ENCODE data around the gene AP1S3.

The AP1S3 gene

GRCh38 chr2:223731503-223731902 is 105.9 kb downstream of the AP1S3 start:
- TF ChIP-seq CTCF (IDR thresholded peaks at IDR 0.05; ENCODE audit: insufficient read depth, low read length, missing control alignments) = no peak
- ChIA-PET CTCF (interaction anchor here (1.0 kb wide), 1 partner anchor 67 kb away, joined by 3 read pairs; no protein-coding TSS in a partner anchor), POLR2A (no interaction called here)
- DNase-seq (ENCODE audit: low read depth, low spot score) = no peak
- H3K4me3 ChIP-seq (ENCODE audit: low read depth, low read length) = no peak overlapping the region

- no peak for TF ChIP-seq CTCF (IDR thresholded peaks at IDR 0.05; ENCODE audit: insufficient read depth, low read length, missing control alignments)
- ChIA-PET POLR2A (no interaction called here), CTCF (no interaction called here)
- no peak for DNase-seq (ENCODE audit: low read depth, low spot score)
- H3K4me3 ChIP-seq (ENCODE audit: low read depth, low read length) = no peak overlapping the region
Observed at GRCh38 chr2:223729781-223730180, 107.6 kb downstream of the AP1S3 start.

DNA sequence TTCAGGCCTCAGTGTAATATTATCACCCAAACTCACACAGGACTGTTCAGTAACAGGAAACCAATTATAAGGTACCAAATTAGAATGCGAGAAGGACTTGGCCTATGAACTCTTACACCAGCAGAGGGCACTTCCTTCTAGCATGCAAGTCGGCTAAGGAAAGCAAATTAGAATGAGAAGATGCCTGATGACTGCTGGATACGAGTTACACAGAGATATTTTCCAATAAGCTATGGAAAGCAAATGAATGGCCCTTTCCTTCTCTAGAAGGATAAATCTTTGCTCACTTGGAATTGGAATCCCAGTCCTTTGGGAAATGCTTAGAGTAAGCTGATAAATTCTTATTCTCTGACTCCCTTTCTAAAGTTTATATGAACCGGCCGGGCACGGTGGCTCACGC is 109.8 kb downstream of the AP1S3 start:
- ChIA-PET POLR2A (no interaction called here), CTCF (interaction anchor here (0.8 to 3.0 kb wide), 14 partner anchors 9 to 1038 kb away, joined by 3 to 25 read pairs (median 3); no protein-coding TSS in a partner anchor)
- H3K4me3 ChIP-seq (ENCODE audit: low read depth, low read length) = no peak overlapping the region
- TF ChIP-seq CTCF (IDR thresholded peaks at IDR 0.05; ENCODE audit: insufficient read depth, low read length, missing control alignments) = peak; percentile 66
- no peak for DNase-seq (ENCODE audit: low read depth, low spot score)

- CTCF ChIA-PET = interaction anchor here (0.6 to 3.0 kb wide), 15 partner anchors 8 to 1036 kb away, joined by 3 to 25 read pairs (median 3); no protein-coding TSS in a partner anchor
- TF ChIP-seq CTCF (IDR thresholded peaks at IDR 0.05; ENCODE audit: insufficient read depth, low read length, missing control alignments) = no peak
- no peak overlapping the region for H3K4me3 ChIP-seq (ENCODE audit: low read depth, low read length)
- POLR2A ChIA-PET = no interaction called here
- no peak for DNase-seq (ENCODE audit: low read depth, low spot score)
Observed at GRCh38 chr2:223725986-223726970, 111.1 kb downstream of the AP1S3 start.

DNA sequence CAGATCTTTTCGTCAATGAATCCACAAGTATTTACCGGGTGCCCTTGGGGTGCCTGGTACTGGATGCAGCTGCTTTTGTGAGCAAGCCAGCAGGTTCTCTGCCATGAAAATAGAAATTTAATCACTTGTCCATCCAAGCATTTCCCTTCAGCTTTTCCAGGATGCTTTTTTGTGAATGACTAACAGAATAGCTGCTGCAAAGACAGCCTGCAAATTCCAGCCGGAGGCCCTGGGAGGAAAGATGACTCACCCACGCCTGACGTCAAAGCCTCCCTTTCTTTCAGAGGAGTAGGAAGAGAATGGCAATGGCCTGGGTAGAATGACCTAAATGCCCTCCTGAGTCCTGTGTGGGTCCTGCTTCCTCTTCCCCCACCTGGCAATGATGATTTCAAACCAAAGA is 111.9 kb downstream of the AP1S3 start:
- CTCF ChIA-PET = interaction anchor here (0.7 to 1.6 kb wide), 3 partner anchors 11 to 73 kb away, joined by 3 to 8 read pairs (median 3); no protein-coding TSS in a partner anchor
- no peak overlapping the region for H3K4me3 ChIP-seq (ENCODE audit: low read depth, low read length)
- peak; percentile 89 for DNase-seq (ENCODE audit: low read depth, low spot score)
- POLR2A ChIA-PET = no interaction called here
- TF ChIP-seq CTCF (IDR thresholded peaks at IDR 0.05; ENCODE audit: insufficient read depth, low read length, missing control alignments) = no peak

DNA sequence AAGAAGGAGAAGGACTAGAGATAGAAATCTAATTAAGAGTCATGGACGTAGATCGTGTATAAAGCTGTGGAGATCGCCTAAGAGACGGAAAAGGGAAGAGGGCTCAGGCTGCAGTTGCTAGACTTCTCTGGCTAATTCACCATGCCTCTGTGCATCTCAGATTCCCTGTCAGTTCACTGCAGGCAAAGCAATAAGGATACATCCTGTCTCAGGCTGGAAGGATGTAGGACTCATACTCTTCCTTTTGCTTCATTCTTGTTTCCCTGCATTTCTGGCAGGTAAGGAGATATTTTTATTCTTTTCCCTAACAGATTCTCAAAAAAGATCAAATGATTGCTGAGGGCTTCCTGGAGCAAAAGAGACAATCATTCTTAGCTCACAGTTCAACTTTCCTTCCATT is 112.5 kb downstream of the AP1S3 start:
- no peak overlapping the region for H3K4me3 ChIP-seq (ENCODE audit: low read depth, low read length)

More for the DNA sequence above, 112.5 kb downstream of the AP1S3 start:
- CTCF ChIA-PET = interaction anchor here (0.7 to 1.6 kb wide), 3 partner anchors 10 to 73 kb away, joined by 3 to 8 read pairs (median 3); no protein-coding TSS in a partner anchor
- DNase-seq (ENCODE audit: low read depth, low spot score) = no peak
- no peak for TF ChIP-seq CTCF (IDR thresholded peaks at IDR 0.05; ENCODE audit: insufficient read depth, low read length, missing control alignments)
- POLR2A ChIA-PET = no interaction called here
